ENCODE data around the gene KLK12. TPM values are rescaled to one million over a fixed set of nuclear protein-coding genes. Genes with fewer than 3 reads are reported as not detected.

Gene KLK12
- total RNA-seq, 2 donors from 2014 or later: not detected

DNA sequence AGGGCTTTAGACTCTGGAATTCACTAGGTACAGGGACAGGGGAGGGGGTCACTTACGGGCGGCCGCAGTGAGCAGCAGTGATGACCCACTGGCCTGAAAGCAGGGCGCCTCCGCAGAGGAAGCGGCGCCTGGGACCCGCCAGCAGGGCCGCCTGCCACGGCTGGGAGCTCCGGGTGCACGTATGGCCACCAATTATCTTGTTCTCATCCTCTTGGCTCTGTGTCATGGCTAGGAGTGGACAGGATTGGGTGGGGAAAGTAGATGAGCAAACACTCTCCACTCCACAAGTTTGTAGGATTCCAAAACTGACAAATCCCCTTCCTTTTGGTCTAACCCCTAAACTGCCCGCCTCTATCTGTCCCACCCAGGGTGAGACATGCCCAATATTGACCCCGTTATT, 46.7 kb upstream of the KLK12 start:
- Histone ChIP-seq H3K36me3 (no peaks in the 10 kb centered on the region), H3K27ac (no peak overlapping the region), H3K4me3 (no peak overlapping the region), H3K27me3 (replicated peaks; ENCODE audit: insufficient read depth) (no peaks in the 10 kb centered on the region), H3K9me3 (no peaks in the 10 kb centered on the region), H3K4me1 (ENCODE audit: control insufficient read depth in 1 of 2, low read depth in 2 of 2) (no peaks in the 10 kb centered on the region)
- ATAC-seq (ENCODE audit: insufficient number of reproducible peaks, low FRiP score, low read depth) (no peak), DNase-seq (ENCODE audit: low spot score) (no peak)
- TF ChIP-seq, protein P1, sequence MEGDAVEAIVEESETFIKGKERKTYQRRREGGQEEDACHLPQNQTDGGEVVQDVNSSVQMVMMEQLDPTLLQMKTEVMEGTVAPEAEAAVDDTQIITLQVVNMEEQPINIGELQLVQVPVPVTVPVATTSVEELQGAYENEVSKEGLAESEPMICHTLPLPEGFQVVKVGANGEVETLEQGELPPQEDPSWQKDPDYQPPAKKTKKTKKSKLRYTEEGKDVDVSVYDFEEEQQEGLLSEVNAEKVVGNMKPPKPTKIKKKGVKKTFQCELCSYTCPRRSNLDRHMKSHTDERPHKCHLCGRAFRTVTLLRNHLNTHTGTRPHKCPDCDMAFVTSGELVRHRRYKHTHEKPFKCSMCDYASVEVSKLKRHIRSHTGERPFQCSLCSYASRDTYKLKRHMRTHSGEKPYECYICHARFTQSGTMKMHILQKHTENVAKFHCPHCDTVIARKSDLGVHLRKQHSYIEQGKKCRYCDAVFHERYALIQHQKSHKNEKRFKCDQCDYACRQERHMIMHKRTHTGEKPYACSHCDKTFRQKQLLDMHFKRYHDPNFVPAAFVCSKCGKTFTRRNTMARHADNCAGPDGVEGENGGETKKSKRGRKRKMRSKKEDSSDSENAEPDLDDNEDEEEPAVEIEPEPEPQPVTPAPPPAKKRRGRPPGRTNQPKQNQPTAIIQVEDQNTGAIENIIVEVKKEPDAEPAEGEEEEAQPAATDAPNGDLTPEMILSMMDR (IDR thresholded peaks at IDR 0.05): no peak

DNA sequence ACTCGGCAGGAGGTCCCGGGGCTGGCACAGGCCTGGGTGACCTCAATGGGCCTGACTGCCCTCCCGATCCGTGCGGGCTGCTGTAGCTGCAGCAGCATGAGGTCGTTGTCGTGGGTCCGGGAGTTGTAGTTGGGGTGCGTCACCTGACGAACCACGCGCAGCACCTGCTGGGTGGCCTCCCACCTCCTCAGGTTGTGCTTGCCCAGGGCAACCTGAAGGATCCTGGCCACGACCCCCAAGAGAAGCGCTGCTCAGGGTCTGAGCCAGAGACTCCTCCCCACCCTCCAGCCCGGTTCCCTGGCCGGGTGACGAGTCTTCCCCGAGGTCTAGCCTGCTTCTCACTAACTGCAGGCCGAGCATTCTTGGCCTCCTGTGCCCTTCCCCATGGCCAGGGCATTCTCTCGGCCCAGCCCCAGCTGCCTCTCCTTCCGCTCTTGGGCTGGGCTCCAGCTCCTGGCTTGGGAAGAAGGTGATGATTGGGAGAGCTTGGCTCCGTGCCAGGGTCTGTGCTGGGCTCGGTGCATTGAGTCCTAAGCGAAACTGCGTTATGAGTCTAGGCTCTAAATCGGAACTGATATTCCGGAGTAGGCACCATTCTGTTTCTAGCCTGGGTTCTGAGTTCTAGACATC, 44.8 kb upstream of the KLK12 start:
- H3K36me3 ChIP-seq: no peaks in the 10 kb centered on the region
- no peaks in the 10 kb centered on the region for H3K27me3 ChIP-seq (replicated peaks; ENCODE audit: insufficient read depth)
- no peak overlapping the region for H3K4me3 ChIP-seq
- H3K27ac ChIP-seq: no peak overlapping the region
- ATAC-seq (ENCODE audit: insufficient number of reproducible peaks, low FRiP score, low read depth) (no peak), DNase-seq (ENCODE audit: low spot score) (no peak)
- TF ChIP-seq, protein P1 (IDR thresholded peaks at IDR 0.05): no peak
- no peaks in the 10 kb centered on the region for H3K4me1 ChIP-seq (ENCODE audit: control insufficient read depth in 1 of 2, low read depth in 2 of 2)
- no peaks in the 10 kb centered on the region for H3K9me3 ChIP-seq

DNA sequence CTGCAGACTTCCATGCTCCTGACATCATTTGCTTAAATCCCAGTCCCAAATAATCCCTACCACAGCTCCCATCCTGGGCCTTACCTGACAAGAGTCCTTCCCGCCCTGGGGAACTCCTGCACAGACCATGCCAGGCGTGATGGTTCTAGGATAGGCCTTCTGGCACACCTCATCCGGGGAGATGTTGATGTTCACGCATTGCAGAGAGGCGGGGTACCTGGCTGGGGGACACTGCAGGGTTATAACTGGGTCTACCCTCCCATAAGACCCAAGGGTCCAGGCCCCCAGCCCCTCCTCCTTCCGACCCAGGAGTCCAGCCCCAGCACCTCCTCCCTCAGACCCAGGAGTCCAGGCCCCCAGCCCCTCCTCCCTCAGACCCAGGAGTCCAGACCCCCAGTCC, 43.9 kb upstream of the KLK12 start:
- no peak overlapping the region for H3K4me3 ChIP-seq
- H3K27me3 ChIP-seq (replicated peaks; ENCODE audit: insufficient read depth): no peaks in the 10 kb centered on the region
- H3K36me3 ChIP-seq: no peaks in the 10 kb centered on the region
- H3K9me3 ChIP-seq: peaks cover 3% of the 10 kb centered on the region
- DNase-seq (ENCODE audit: low spot score): no peak
- H3K27ac ChIP-seq: no peak overlapping the region
- no peaks in the 10 kb centered on the region for H3K4me1 ChIP-seq (ENCODE audit: control insufficient read depth in 1 of 2, low read depth in 2 of 2)
- no peak for ATAC-seq (ENCODE audit: insufficient number of reproducible peaks, low FRiP score, low read depth)
- TF ChIP-seq, protein P1 (IDR thresholded peaks at IDR 0.05): no peak

DNA sequence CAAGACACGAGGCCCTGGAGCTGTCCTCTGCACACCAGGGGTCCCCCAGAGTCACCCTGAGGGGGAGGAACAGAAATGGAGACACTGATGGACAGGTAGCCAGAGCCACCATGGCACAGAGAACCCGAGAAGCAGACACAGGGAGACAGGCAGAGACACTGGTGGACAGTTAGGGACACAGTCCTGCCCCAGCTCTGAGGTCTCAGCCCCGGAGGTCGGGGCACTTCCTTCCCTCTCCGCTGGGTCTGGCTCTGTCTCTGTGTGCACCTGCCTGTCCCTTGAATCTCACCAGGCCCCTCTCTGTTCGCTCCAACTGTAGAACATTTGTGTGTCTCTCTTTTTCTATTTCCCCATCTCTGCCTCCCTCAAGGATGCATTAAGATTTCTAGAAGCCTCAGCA, 43.3 kb upstream of the KLK12 start:
- Histone ChIP-seq H3K27ac (no peak overlapping the region), H3K4me3 (no peak overlapping the region), H3K4me1 (ENCODE audit: control insufficient read depth in 1 of 2, low read depth in 2 of 2) (no peaks in the 10 kb centered on the region), H3K36me3 (no peaks in the 10 kb centered on the region), H3K27me3 (replicated peaks; ENCODE audit: insufficient read depth) (no peaks in the 10 kb centered on the region), H3K9me3 (peaks cover 3% of the 10 kb centered on the region)
- ATAC-seq (ENCODE audit: insufficient number of reproducible peaks, low FRiP score, low read depth) (no peak), DNase-seq (ENCODE audit: low spot score) (no peak)
- TF ChIP-seq, protein P1 (IDR thresholded peaks at IDR 0.05): no peak

DNA sequence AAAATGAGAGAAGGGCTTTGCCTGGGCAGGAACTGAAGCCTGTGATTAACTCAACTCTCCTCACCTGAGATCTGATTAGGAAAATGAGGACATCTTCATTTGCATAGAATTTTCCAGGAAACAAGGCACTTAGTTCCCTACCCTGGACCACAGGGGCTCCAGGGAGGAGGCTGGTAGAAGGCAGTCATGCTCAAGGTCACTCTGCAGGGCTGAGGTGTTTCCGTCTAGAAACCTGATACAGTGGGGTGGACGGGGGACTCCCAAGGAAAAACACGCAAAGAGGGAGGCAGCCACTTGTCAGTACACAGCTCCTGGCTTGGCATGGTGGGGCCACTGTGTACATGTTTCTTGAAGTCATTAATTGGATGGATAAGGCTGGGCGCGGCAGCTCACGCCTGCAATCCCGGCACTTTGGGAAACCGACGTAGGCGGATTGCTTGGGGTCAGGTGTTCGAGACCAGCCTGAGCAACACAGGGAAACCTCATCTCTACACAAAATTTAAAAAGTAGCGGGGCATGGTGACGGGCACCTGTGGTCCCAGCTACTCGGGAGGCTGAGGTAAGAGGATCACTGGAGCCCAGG, 41.9 kb upstream of the KLK12 start:
- ATAC-seq (ENCODE audit: insufficient number of reproducible peaks, low FRiP score, low read depth) (no peak), DNase-seq (ENCODE audit: low spot score) (no peak)
- Histone ChIP-seq H3K4me3 (no peak overlapping the region), H3K4me1 (ENCODE audit: control insufficient read depth in 1 of 2, low read depth in 2 of 2) (no peaks in the 10 kb centered on the region), H3K27me3 (replicated peaks; ENCODE audit: insufficient read depth) (no peaks in the 10 kb centered on the region), H3K9me3 (peaks cover 3% of the 10 kb centered on the region), H3K36me3 (no peaks in the 10 kb centered on the region), H3K27ac (no peak overlapping the region)
- TF ChIP-seq, protein P1 (IDR thresholded peaks at IDR 0.05): no peak
